ENCODE measurements around the gene ST6GAL1. TPM values are rescaled to one million over a fixed set of nuclear protein-coding genes. Genes with fewer than 3 reads are reported as not detected.
"Not testable (repeated sequence)": the region's sequence is repeated elsewhere in the genome, so short reads cannot be mapped to it uniquely, and the experiment has no call there.

The ST6GAL1 gene
- polyA plus RNA-seq (2013, experiment 1 of 2) = 52.5 TPM
- 61.1 TPM for polyA plus RNA-seq (2013, experiment 2 of 2)

DNA sequence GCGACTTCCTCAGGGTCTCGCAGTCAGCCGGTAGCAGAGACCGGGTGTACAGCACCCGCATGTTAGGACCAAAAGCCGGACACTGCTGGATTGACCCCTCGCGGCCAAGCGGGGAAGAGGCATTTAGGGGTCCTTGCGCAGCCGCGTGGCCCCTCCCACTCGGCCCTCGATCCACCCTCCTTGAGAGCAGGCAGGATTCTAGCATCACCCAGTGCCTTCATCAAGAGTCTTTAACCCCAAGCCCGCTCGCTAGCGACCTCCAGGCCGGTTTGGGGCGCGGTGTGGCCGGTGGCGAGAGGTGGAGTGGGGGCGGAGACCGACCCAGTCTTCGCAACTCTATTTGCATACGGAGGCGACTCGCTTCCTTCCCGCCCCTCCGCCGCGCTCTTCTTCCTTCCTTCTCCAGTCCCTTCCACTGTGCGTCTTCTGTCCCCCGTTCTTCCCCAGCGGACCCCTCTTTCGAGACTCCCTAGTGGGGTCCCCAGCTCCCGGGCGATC, at the start of gene ST6GAL1:
Gene ST6GAL1 (plus strand): TSS at position 384 of the 498 bp plus-strand sequence. CDS start 112,178 bp downstream, outside the sequence.
- peaks cover 22% of the 10 kb centered on the region for H3K36me3 ChIP-seq (ENCODE audit: insufficient read depth, low read length)
- no peaks in the 10 kb centered on the region for H3K27me3 ChIP-seq (ENCODE audit: insufficient read depth, low read length)
- H3K9ac ChIP-seq (ENCODE audit: low read depth, low read length) = peak within 1 kb of the TSS; percentile 98
- peaks cover 29% of the 10 kb centered on the region for H3K4me1 ChIP-seq (ENCODE audit: insufficient read depth, low read length)
- H3K4me3 ChIP-seq (ENCODE audit: low read length) = peak within 1 kb of the TSS; percentile 96
- H3K27ac ChIP-seq (ENCODE audit: low read depth, low read length) = peak within 1 kb of the TSS; percentile 96
- 1% methylated on average over 38 of the region's 38 CpGs for WGBS
- no peaks in the 10 kb centered on the region for H3K9me3 ChIP-seq (ENCODE audit: insufficient read depth, low read depth, low read length)

DNA sequence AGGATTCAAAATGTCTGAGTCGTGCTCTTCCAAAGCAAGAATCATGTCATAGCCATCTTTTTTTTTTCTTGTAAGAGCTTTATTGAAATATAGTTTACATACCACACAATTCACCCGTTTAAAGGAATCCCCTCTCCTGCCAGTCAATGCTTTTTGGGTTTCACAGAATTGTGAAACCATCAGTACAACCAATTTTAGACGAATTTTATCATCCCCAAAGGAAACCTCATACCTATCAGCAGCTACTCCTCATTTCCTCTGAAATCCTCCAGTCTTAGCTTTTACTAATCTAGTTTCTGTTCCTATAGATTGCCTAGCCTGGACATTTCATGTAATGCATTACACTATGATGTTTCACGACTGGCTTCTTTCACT, 48.2 kb upstream of the ST6GAL1 start:
- Histone ChIP-seq H3K4me1 (ENCODE audit: insufficient read depth, low read length) (peaks cover 14% of the 10 kb centered on the region), H3K4me3 (ENCODE audit: low read length) (no peak overlapping the region), H3K36me3 (ENCODE audit: insufficient read depth, low read length) (no peaks in the 10 kb centered on the region), H3K27me3 (ENCODE audit: insufficient read depth, low read length) (no peaks in the 10 kb centered on the region), H3K9me3 (ENCODE audit: insufficient read depth, low read depth, low read length) (peaks cover 3% of the 10 kb centered on the region; the same call in 1 of the 2 replicates), H3K9ac (ENCODE audit: low read depth, low read length) (no peak overlapping the region), H3K27ac (ENCODE audit: low read depth, low read length) (no peak overlapping the region)
- 84% methylated on average over 2 of the region's 4 CpGs for WGBS

DNA sequence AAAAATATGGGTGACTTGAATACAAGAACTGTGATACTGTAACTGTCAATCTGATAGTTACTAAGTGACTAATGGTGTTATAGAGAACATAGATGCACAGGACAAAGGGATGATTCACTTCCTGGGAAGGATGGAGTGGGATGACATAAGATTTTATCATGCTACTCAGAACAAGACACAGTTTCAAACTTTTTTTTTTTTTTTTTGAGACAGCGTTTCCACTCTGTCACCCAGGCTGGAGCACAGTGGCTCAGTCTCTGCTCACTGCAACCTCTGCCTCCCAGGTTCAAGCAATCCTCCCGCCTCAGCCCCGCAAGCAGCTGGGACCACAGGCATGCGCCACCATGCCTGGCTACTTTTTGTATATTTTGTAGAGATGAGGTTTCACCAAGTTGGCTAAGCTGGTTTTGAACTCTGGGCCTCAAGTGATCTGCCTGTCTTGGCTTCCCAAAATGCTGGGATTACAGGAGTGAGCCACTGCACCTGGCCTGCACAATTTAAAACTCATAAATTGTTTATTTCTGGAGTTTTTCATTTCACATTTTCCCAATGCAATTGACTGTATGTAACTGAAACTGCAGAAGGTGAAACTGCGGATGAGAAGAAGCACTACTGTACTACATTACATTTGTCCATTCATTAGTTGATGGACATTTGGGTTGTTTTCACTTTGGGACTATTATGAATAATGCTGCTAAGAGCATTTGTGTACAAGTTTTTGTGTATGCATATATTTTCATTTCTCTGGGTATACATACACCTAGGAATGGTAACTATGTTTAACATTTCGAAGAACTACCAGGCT, 47.2 kb upstream of the ST6GAL1 start:
- no peak overlapping the region for H3K27ac ChIP-seq (ENCODE audit: low read depth, low read length)
- H3K36me3 ChIP-seq (ENCODE audit: insufficient read depth, low read length) = no peaks in the 10 kb centered on the region
- no peaks in the 10 kb centered on the region for H3K9me3 ChIP-seq (ENCODE audit: insufficient read depth, low read depth, low read length)
- H3K9ac ChIP-seq (ENCODE audit: low read depth, low read length) = no peak overlapping the region
- H3K4me3 ChIP-seq (ENCODE audit: low read length) = no peak overlapping the region
- no peaks in the 10 kb centered on the region for H3K27me3 ChIP-seq (ENCODE audit: insufficient read depth, low read length)
- H3K4me1 ChIP-seq (ENCODE audit: insufficient read depth, low read length) = peaks cover 20% of the 10 kb centered on the region
- WGBS = 93% methylated on average over 6 of the region's 6 CpGs

DNA sequence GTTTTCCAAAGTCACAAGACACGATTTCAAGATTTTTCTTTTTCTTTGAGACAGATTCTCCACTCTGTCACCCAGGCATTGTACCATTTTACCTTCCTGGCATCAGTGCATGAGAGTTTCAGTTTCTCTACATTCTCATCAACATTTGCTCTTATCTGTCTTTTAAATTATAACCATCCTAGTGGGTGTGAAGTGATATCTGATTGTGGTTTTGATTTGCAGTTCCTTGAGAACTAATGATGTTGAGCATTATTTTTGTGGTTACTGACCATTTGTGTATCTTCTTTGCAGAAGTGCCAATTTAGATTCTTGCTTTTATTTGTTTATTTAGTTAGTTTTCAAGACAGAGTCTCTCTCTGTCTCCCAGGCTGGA, 46.7 kb upstream of the ST6GAL1 start:
- 89% methylated on average over 1 of the region's 1 CpG for WGBS
- no peaks in the 10 kb centered on the region for H3K27me3 ChIP-seq (ENCODE audit: insufficient read depth, low read length)
- peaks cover 25% of the 10 kb centered on the region for H3K4me1 ChIP-seq (ENCODE audit: insufficient read depth, low read length)
- no peak overlapping the region for H3K27ac ChIP-seq (ENCODE audit: low read depth, low read length)
- no peaks in the 10 kb centered on the region for H3K9me3 ChIP-seq (ENCODE audit: insufficient read depth, low read depth, low read length)
- H3K9ac ChIP-seq (ENCODE audit: low read depth, low read length) = no peak overlapping the region
- H3K36me3 ChIP-seq (ENCODE audit: insufficient read depth, low read length) = no peaks in the 10 kb centered on the region
- H3K4me3 ChIP-seq (ENCODE audit: low read length) = no peak overlapping the region

DNA sequence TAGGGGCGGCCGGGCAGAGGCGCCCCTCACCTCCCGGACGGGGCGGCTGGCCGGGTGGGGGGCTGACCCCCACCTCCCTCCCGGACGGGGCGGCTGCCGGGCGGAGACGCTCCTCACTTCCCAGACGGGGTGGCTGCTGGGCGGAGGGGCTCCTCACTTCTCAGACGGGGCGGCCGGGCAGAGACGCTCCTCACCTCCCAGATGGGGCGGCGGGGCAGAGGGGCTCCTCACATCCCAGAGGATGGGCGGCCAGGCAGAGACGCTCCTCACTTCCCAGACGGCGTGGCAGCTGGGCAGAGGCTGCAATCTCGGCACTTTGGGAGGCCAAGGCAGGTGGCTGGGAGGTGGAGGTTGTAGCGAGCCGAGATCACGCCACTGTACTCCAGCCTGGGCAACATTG, 45.5 kb upstream of the ST6GAL1 start:
- H3K9me3 ChIP-seq (ENCODE audit: insufficient read depth, low read depth, low read length); H3K9ac ChIP-seq (ENCODE audit: low read depth, low read length); H3K27ac ChIP-seq (ENCODE audit: low read depth, low read length); H3K4me3 ChIP-seq (ENCODE audit: low read length); H3K36me3 ChIP-seq (ENCODE audit: insufficient read depth, low read length); H3K27me3 ChIP-seq (ENCODE audit: insufficient read depth, low read length): not testable (repeated sequence)
- 94% methylated on average over 29 of the region's 29 CpGs for WGBS
- H3K4me1 ChIP-seq (ENCODE audit: insufficient read depth, low read length) = peaks cover 32% of the 10 kb centered on the region

DNA sequence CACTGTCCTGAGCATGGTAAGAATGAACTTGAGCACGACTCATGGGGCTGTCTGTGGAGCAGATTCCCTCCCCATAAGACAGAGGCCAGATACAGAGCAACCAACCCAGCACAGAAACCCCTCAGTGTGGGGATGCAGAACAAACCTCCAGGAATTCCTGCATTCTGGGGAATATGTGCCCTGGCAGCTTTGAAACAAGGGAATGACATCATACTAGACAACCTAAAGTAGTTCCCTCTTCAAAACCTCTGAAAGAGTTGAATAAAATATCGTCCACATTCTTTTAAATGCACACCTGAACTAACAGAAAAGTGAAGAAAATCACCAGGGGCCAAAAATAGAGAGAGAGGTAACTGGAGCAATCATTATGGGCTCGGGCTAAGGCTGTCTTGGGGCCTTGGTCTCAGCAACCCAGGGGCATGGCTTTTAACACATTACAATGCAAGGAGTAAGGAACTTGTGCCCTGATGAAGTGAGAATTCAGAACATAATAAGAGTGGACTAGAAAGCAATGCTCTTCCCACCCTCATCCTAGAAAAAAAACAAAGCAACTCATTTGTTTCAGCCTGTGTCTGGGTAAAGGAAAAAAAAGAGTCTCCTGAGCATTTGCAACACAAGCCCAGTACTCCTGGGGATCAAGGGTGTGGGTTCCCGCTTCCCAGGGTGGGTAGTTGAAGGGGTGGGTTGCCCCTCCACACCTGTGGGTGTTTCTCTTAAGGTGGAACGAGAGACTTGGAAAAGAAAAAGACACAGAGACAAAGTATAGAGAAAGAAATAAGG, 43.9 kb upstream of the ST6GAL1 start:
- peaks cover 30% of the 10 kb centered on the region for H3K4me1 ChIP-seq (ENCODE audit: insufficient read depth, low read length)
- no peaks in the 10 kb centered on the region for H3K27me3 ChIP-seq (ENCODE audit: insufficient read depth, low read length)
- 45% methylated on average over 5 of the region's 5 CpGs for WGBS
- no peak overlapping the region for H3K4me3 ChIP-seq (ENCODE audit: low read length)
- peak overlapping the region; percentile 93; the same call in 1 of the 2 replicates for H3K27ac ChIP-seq (ENCODE audit: low read depth, low read length)
- H3K9ac ChIP-seq (ENCODE audit: low read depth, low read length) = peak overlapping the region; percentile 29; the same call in 1 of the 2 replicates
- no peaks in the 10 kb centered on the region for H3K9me3 ChIP-seq (ENCODE audit: insufficient read depth, low read depth, low read length)
- H3K36me3 ChIP-seq (ENCODE audit: insufficient read depth, low read length) = no peaks in the 10 kb centered on the region

- H3K9me3 ChIP-seq (ENCODE audit: insufficient read depth, low read depth, low read length); H3K27me3 ChIP-seq (ENCODE audit: insufficient read depth, low read length); H3K36me3 ChIP-seq (ENCODE audit: insufficient read depth, low read length); H3K4me3 ChIP-seq (ENCODE audit: low read length): not testable (repeated sequence)
- Histone ChIP-seq H3K9ac (ENCODE audit: low read depth, low read length) (peak overlapping the region; percentile 46), H3K27ac (ENCODE audit: low read depth, low read length) (peak overlapping the region; percentile 88; the same call in 1 of the 2 replicates), H3K4me1 (ENCODE audit: insufficient read depth, low read length) (peaks cover 30% of the 10 kb centered on the region)
- WGBS = no CpG with 5 or more reads among the region's 5 CpGs
Measured at GRCh38 chr3:186887507-186887938, 42.8 kb upstream of the ST6GAL1 start.

- no peaks in the 10 kb centered on the region for H3K27me3 ChIP-seq (ENCODE audit: insufficient read depth, low read length)
- no peaks in the 10 kb centered on the region for H3K36me3 ChIP-seq (ENCODE audit: insufficient read depth, low read length)
- no peak overlapping the region for H3K4me3 ChIP-seq (ENCODE audit: low read length)
- H3K9me3 ChIP-seq (ENCODE audit: insufficient read depth, low read depth, low read length) = no peaks in the 10 kb centered on the region
- WGBS = 66% methylated on average over 6 of the region's 6 CpGs
- H3K27ac ChIP-seq (ENCODE audit: low read depth, low read length) = no peak overlapping the region; the same call in 1 of the 2 replicates
- H3K9ac ChIP-seq (ENCODE audit: low read depth, low read length) = no peak overlapping the region
- H3K4me1 ChIP-seq (ENCODE audit: insufficient read depth, low read length) = peaks cover 35% of the 10 kb centered on the region
Measured at GRCh38 chr3:186888569-186888968, 41.8 kb upstream of the ST6GAL1 start.

DNA sequence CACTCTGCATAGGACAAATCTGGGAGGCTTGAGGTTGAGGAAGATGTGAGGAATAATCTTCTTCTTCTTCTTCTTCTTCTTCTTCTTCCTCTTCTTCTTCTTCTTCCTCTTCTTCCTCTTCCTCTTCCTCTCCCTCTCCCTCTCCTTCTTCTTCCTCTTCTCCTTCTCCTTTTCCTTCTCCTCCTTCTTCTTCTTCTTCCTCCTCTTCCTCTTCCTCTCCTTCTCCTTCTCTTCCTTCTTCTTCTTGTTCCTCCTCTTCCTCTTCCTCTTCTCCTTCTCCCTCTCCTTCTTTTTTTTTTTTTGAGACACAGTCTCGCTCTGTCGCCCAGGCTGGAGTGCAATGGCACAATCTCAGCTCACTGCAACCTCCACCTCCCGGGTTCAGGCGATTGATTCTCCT, 40.6 kb upstream of the ST6GAL1 start:
- H3K4me3 ChIP-seq (ENCODE audit: low read length); H3K27me3 ChIP-seq (ENCODE audit: insufficient read depth, low read length); H3K27ac ChIP-seq (ENCODE audit: low read depth, low read length); H3K9me3 ChIP-seq (ENCODE audit: insufficient read depth, low read depth, low read length); H3K9ac ChIP-seq (ENCODE audit: low read depth, low read length); H3K36me3 ChIP-seq (ENCODE audit: insufficient read depth, low read length): not testable (repeated sequence)
- peaks cover 43% of the 10 kb centered on the region for H3K4me1 ChIP-seq (ENCODE audit: insufficient read depth, low read length)
- WGBS = 96% methylated on average over 4 of the region's 4 CpGs

DNA sequence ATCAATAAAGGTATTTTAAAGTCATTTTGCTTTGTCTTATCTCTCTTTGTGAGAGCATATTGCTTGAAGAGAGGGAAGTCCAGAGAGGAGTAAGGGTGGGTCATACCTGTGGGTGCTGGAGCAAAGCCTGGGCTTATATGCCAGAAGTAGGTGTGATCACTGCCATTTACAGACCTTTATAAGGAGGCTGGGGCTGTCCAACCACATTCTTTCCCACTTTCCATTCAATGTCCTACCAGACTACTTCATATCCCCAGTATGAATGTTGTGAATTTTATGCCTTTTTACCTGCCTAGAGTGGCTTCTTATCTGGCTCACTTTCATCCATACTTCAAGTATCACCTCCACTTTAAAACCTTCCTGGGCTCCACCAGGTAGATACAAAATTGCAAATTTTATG, 39.4 kb upstream of the ST6GAL1 start:
- Histone ChIP-seq H3K4me1 (ENCODE audit: insufficient read depth, low read length) (peaks cover 45% of the 10 kb centered on the region), H3K27ac (ENCODE audit: low read depth, low read length) (no peak overlapping the region), H3K27me3 (ENCODE audit: insufficient read depth, low read length) (no peaks in the 10 kb centered on the region), H3K4me3 (ENCODE audit: low read length) (no peak overlapping the region), H3K9me3 (ENCODE audit: insufficient read depth, low read depth, low read length) (no peaks in the 10 kb centered on the region; the same call in 1 of the 2 replicates), H3K36me3 (ENCODE audit: insufficient read depth, low read length) (no peaks in the 10 kb centered on the region), H3K9ac (ENCODE audit: low read depth, low read length) (no peak overlapping the region)

DNA sequence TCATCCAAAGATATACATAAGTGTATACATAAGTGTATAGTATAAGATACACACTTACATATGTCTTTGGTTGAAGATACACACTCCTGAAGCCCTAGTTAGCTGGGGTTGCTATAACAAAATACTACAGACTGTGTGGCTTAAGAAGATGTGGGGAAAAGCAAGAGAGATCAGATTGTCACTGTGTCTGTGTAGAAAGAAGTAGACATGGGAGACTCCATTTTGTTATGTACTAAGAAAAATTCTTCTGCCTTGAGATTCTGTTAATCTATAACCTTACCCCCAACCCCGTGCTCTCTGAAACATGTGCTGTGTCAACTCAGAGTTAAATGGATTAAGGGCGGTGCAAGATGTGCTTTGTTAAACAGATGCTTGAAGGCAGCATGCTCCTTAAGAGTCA, 37.3 kb upstream of the ST6GAL1 start:
- H3K4me3 ChIP-seq (ENCODE audit: low read length); H3K36me3 ChIP-seq (ENCODE audit: insufficient read depth, low read length); H3K9ac ChIP-seq (ENCODE audit: low read depth, low read length); H3K9me3 ChIP-seq (ENCODE audit: insufficient read depth, low read depth, low read length); H3K27me3 ChIP-seq (ENCODE audit: insufficient read depth, low read length): not testable (repeated sequence)
- Histone ChIP-seq H3K27ac (ENCODE audit: low read depth, low read length) (peak overlapping the region; percentile 81; the same call in 1 of the 2 replicates), H3K4me1 (ENCODE audit: insufficient read depth, low read length) (peaks cover 45% of the 10 kb centered on the region)
- WGBS = no CpG with 5 or more reads among the region's 2 CpGs

All from HUES64 (cell line).